K562 (cell line): ENCODE data around the gene MOSPD3. TPM values are rescaled to one million over a fixed set of nuclear protein-coding genes. Genes with fewer than 3 reads are reported as not detected.
A peak's percentile ranks its signal among the peaks of the same experiment; 100 is the strongest.

Source experiments
- CTCFL ChIP-seq: IDR thresholded peaks from 2 replicates; pipeline ENCODE4 v1.6.1; 2011; ENCODE audit warnings: borderline replicate concordance, low read depth, mild to moderate bottlenecking, moderate library complexity, low read length; ENCODE audit not compliant: insufficient read depth, poor library complexity, severe bottlenecking
- POLR3G ChIP-seq: IDR thresholded peaks from 2 replicates; pipeline ENCODE4 v1.6.1; 2011; ENCODE audit not compliant: insufficient read length, insufficient replicate concordance; ENCODE audit errors: extremely low read depth
- RCOR1 ChIP-seq, 2 experiments: IDR thresholded peaks; 2 replicates each; pipeline ENCODE4 v1.6.1; 2012; ENCODE audit warnings: low read depth in 2 of 2, low read length in 2 of 2, borderline replicate concordance in 1 of 2, improper control_type of control experiment in 1 of 2
- U2AF1 ChIP-seq: fragments of 200-400 bp; formaldehyde crosslinking; optimal IDR thresholded peaks from 2 replicates; pipeline ENCODE3; 2017; ENCODE audit warnings: mild to moderate bottlenecking, low read depth, low read length, moderate library complexity
- ZNF212 ChIP-seq: fragments of 450-650 bp; formaldehyde crosslinking; IDR thresholded peaks from 2 replicates; pipeline ENCODE4 v1.4.0; 2020; ENCODE audit warnings: mild to moderate bottlenecking
- polyA plus RNA-seq, 8 experiments: library from polyadenylated mRNA; depleted of rRNA in 4 of 8; stranded (reverse) in 5 of 8; unstranded in 3 of 8; fragments of >200 nt; fragmentation: Nextera tagmentation in 2 of 8; fragmentation: Illumina TruSeq in 1 of 8; extraction: Ambion mirVana in 2 of 8; extraction: Trizol in 1 of 8; gene quantifications; 2 replicates each; pipeline versions ENCODE4 v1.2.1 to v1.2.3, GENCODE V29; 2011 to 2014; ENCODE audit warnings: inconsistent platforms in 1 of 8, missing spikeins in 1 of 8
- total RNA-seq, 7 experiments: library from RNA; depleted of rRNA in 6 of 7; stranded (reverse); fragments of >200 nt in 6 of 7; fragmentation: Illumina TruSeq in 2 of 7; extraction: Trizol in 2 of 7; gene quantifications; 2 replicates each; pipeline versions ENCODE4 v1.2.1 to v1.2.3, GENCODE V29; 2011 to 2021; ENCODE audit warnings: low replicate concordance in 1 of 7
- TF ChIP-seq, protein P1 (sequence below): sonication (generic); formaldehyde crosslinking; IDR thresholded peaks from 2 replicates; pipeline ENCODE4 v1.8.0; 2022; ENCODE audit warnings: mild to moderate bottlenecking, missing genetic modification reagents, borderline replicate concordance
- TF ChIP-seq, protein P2 (sequence below): fragments of 450-650 bp; IDR thresholded peaks from 2 replicates; pipeline ENCODE4 v1.7.1; 2018; ENCODE audit warnings: mild to moderate bottlenecking, low read depth; ENCODE audit not compliant: partially characterized antibody
- TF ChIP-seq, protein P3 (sequence below): fragments of 450-650 bp; IDR thresholded peaks from 2 replicates; pipeline ENCODE4 v1.7.0; 2016; ENCODE audit warnings: borderline replicate concordance

Gene MOSPD3
- total and polyA plus RNA-seq, 9 of the 15 experiments (the other 6 are each of a cell fraction or from before 2014, with no cell fraction given), result 1.4 to 32.1 (median 7.3) TPM

- TF ChIP-seq, protein P1, sequence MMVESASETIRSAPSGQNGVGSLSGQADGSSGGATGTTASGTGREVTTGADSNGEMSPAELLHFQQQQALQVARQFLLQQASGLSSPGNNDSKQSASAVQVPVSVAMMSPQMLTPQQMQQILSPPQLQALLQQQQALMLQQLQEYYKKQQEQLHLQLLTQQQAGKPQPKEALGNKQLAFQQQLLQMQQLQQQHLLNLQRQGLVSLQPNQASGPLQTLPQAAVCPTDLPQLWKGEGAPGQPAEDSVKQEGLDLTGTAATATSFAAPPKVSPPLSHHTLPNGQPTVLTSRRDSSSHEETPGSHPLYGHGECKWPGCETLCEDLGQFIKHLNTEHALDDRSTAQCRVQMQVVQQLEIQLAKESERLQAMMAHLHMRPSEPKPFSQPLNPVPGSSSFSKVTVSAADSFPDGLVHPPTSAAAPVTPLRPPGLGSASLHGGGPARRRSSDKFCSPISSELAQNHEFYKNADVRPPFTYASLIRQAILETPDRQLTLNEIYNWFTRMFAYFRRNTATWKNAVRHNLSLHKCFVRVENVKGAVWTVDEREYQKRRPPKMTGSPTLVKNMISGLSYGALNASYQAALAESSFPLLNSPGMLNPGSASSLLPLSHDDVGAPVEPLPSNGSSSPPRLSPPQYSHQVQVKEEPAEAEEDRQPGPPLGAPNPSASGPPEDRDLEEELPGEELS (CRISPR knock-in tag), result no peak
- TF ChIP-seq ZNF212 (CRISPR knock-in tag), result no peak
- TF ChIP-seq, protein P2, sequence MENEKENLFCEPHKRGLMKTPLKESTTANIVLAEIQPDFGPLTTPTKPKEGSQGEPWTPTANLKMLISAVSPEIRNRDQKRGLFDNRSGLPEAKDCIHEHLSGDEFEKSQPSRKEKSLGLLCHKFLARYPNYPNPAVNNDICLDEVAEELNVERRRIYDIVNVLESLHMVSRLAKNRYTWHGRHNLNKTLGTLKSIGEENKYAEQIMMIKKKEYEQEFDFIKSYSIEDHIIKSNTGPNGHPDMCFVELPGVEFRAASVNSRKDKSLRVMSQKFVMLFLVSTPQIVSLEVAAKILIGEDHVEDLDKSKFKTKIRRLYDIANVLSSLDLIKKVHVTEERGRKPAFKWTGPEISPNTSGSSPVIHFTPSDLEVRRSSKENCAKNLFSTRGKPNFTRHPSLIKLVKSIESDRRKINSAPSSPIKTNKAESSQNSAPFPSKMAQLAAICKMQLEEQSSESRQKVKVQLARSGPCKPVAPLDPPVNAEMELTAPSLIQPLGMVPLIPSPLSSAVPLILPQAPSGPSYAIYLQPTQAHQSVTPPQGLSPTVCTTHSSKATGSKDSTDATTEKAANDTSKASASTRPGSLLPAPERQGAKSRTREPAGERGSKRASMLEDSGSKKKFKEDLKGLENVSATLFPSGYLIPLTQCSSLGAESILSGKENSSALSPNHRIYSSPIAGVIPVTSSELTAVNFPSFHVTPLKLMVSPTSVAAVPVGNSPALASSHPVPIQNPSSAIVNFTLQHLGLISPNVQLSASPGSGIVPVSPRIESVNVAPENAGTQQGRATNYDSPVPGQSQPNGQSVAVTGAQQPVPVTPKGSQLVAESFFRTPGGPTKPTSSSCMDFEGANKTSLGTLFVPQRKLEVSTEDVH, result no peak
- no peak for TF ChIP-seq RCOR1 (IDR thresholded peaks at IDR 0.05; ENCODE audit: borderline replicate concordance in 1 of 2, low read depth in 2 of 2, low read length in 2 of 2)
- TF ChIP-seq, protein P3, sequence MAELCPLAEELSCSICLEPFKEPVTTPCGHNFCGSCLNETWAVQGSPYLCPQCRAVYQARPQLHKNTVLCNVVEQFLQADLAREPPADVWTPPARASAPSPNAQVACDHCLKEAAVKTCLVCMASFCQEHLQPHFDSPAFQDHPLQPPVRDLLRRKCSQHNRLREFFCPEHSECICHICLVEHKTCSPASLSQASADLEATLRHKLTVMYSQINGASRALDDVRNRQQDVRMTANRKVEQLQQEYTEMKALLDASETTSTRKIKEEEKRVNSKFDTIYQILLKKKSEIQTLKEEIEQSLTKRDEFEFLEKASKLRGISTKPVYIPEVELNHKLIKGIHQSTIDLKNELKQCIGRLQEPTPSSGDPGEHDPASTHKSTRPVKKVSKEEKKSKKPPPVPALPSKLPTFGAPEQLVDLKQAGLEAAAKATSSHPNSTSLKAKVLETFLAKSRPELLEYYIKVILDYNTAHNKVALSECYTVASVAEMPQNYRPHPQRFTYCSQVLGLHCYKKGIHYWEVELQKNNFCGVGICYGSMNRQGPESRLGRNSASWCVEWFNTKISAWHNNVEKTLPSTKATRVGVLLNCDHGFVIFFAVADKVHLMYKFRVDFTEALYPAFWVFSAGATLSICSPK, result no peak
- TF ChIP-seq CTCFL, result peak; percentile 45
- no peak for TF ChIP-seq POLR3G
- no peak for TF ChIP-seq U2AF1
These were observed 43.2 kb upstream of the MOSPD3 start (continued) for GRCh38 chr7:100568896-100569844.
